Left lobe of liver (tissue), 2 donors: ENCODE data around the gene DALRD3. TPM values are rescaled to one million over a fixed set of nuclear protein-coding genes. Genes with fewer than 3 reads are reported as not detected.
"Not testable (repeated sequence)": the region's sequence is repeated elsewhere in the genome, so short reads cannot be mapped to it uniquely, and the experiment has no call there.

Source experiments
- ATAC-seq: fragments of 200-7000 bp; cut with Tn5 transposase; one replicate; pipeline ENCODE4 v1.9.1; 2020; ENCODE audit warnings: mild to moderate bottlenecking, moderate library complexity
- DNase-seq: peaks from one replicate; pipeline ENCODE4 v3.0.0-alpha.2; 2020; ENCODE audit warnings: low spot score
- total RNA-seq: library from RNA; stranded (reverse); gene quantifications from one replicate; pipeline ENCODE4 v1.2.1, GENCODE V29; 2021
- donor health status: DM: no; HTN: no; CAD: no; lungs with moderate emphysema.
- donor health status: DM: no; HTN: yes; CAD: no.

DALRD3 gene
- total RNA-seq, 1 donor from 2014 or later: 8.6 TPM

- ATAC-seq (no peak), DNase-seq (no peak)
Measured at GRCh38 chr3:49022688-49023171, 4.3 kb upstream of the DALRD3 start.

- ATAC-seq: peak; percentile 79
- peak; percentile 94 for DNase-seq
Measured at GRCh38 chr3:49021813-49022687, 3.7 kb upstream of the DALRD3 start, which contains the start of gene NDUFAF3. NDUFAF3 (plus strand) TSS chr3:49022121; CDS start chr3:49022145, 24 bp downstream.

- DNase-seq: peak; percentile 99
Measured at GRCh38 chr3:49021213-49021812, 2.9 kb upstream of the DALRD3 start.

GRCh38 chr3:49020330-49021212 is 2.2 kb upstream of the DALRD3 start:
- DNase-seq (peak; percentile 72), ATAC-seq (peak; percentile 15)

More at GRCh38 chr3:49021213-49021812, 2.9 kb upstream of the DALRD3 start:
- peak; percentile 82 for ATAC-seq

- no peak for ATAC-seq
- no peak for DNase-seq
Measured at GRCh38 chr3:49019941-49020329, 1.6 kb upstream of the DALRD3 start.

- no peak for ATAC-seq
Measured at GRCh38 chr3:49018707-49019006, 277 bp upstream of the DALRD3 start.

GRCh38 chr3:49017229-49017970 is 980 bp downstream of the DALRD3 start:
- no peak for DNase-seq

More at GRCh38 chr3:49018707-49019006, 277 bp upstream of the DALRD3 start:
- DNase-seq: no peak

GRCh38 chr3:49016414-49017228 is 1.8 kb downstream of the DALRD3 start:
- DNase-seq (no peak), ATAC-seq (no peak)

More at GRCh38 chr3:49017229-49017970, 980 bp downstream of the DALRD3 start:
- ATAC-seq: no peak

- DNase-seq (no peak), ATAC-seq (no peak)
Measured at GRCh38 chr3:49015765-49016164, 2.6 kb downstream of the DALRD3 start.

- no peak for DNase-seq
Measured at GRCh38 chr3:49015072-49015471, 3.3 kb downstream of the DALRD3 start.

GRCh38 chr3:49013738-49014660 is 4.4 kb downstream of the DALRD3 start:
- DNase-seq: peak; percentile 66
- peak; percentile 68 for ATAC-seq

More at GRCh38 chr3:49015072-49015471, 3.3 kb downstream of the DALRD3 start:
- no peak for ATAC-seq

- ATAC-seq (no peak), DNase-seq (no peak)
Measured at GRCh38 chr3:49013113-49013737, 5.2 kb downstream of the DALRD3 start.

GRCh38 chr3:49012441-49013017 is 5.9 kb downstream of the DALRD3 start:
- DNase-seq (no peak), ATAC-seq (no peak)

- DNase-seq (no peak), ATAC-seq (no peak)
Measured at GRCh38 chr3:49009396-49009795, 9.0 kb downstream of the DALRD3 start.

GRCh38 chr3:49008627-49009026 is 9.8 kb downstream of the DALRD3 start:
- DNase-seq, ATAC-seq: not testable (repeated sequence)

- peak; percentile 71 for ATAC-seq
- DNase-seq: peak; percentile 81
Measured at GRCh38 chr3:49007771-49008528, 10.4 kb downstream of the DALRD3 start.
